ENCODE results near the gene PHC2. TPM values are rescaled to one million over a fixed set of nuclear protein-coding genes. Genes with fewer than 3 reads are reported as not detected.

The PHC2 gene
- total RNA-seq, 4 donors from 2014 or later: 52.7 to 68.9 (median 59.8) TPM

GRCh38 chr1:33407352-33408092 is 23.4 kb downstream of the PHC2 start:
- Histone ChIP-seq H3K9me3 (no peaks in the 10 kb centered on the region), H3K27ac (no peak overlapping the region), H3K36me3 (no peaks in the 10 kb centered on the region), H3K4me3 (no peak overlapping the region), H3K4me1 (peaks cover 0 to 6% (median 1%) of the 10 kb centered on the region in 4 donors), H3K27me3 (no peaks in the 10 kb centered on the region)
- TF ChIP-seq, protein P1, sequence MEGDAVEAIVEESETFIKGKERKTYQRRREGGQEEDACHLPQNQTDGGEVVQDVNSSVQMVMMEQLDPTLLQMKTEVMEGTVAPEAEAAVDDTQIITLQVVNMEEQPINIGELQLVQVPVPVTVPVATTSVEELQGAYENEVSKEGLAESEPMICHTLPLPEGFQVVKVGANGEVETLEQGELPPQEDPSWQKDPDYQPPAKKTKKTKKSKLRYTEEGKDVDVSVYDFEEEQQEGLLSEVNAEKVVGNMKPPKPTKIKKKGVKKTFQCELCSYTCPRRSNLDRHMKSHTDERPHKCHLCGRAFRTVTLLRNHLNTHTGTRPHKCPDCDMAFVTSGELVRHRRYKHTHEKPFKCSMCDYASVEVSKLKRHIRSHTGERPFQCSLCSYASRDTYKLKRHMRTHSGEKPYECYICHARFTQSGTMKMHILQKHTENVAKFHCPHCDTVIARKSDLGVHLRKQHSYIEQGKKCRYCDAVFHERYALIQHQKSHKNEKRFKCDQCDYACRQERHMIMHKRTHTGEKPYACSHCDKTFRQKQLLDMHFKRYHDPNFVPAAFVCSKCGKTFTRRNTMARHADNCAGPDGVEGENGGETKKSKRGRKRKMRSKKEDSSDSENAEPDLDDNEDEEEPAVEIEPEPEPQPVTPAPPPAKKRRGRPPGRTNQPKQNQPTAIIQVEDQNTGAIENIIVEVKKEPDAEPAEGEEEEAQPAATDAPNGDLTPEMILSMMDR (IDR thresholded peaks at IDR 0.05): no peak
- TF ChIP-seq POLR2A (IDR thresholded peaks at IDR 0.05) (no peak), POLR2AphosphoS5 (IDR thresholded peaks at IDR 0.05) (no peak), EP300 (IDR thresholded peaks at IDR 0.05; ENCODE audit: low read depth) (no peak)
- intact Hi-C loops (cut with DNase I; ENCODE audit: low total_unique reads) (no loop called here), in situ Hi-C loops (cut with MboI; ENCODE audit: low pct_ligation_motif_present in 1 of 4, low pct_unique_long_range_greater_than_20kb in 1 of 4, low sequenced_read_pairs in 3 of 4) (no loop called here)
- WGBS, 2 donors (ENCODE audit: low coverage in 1 of 2): 47 to 79% methylated on average over 1 of the region's 1 CpG
- no peak for DNase-seq

GRCh38 chr1:33402206-33402605 is 28.7 kb downstream of the PHC2 start:
- 83 to 93% methylated on average over 1 of the region's 1 CpG for WGBS, 2 donors (ENCODE audit: low coverage in 1 of 2)
- H3K27ac ChIP-seq: no peak overlapping the region
- H3K27me3 ChIP-seq: no peaks in the 10 kb centered on the region
- no peak overlapping the region for H3K4me3 ChIP-seq
- intact Hi-C loops (cut with DNase I; ENCODE audit: low total_unique reads): no loop called here
- H3K9me3 ChIP-seq: no peaks in the 10 kb centered on the region
- in situ Hi-C loops (cut with MboI; ENCODE audit: low pct_ligation_motif_present in 1 of 4, low pct_unique_long_range_greater_than_20kb in 1 of 4, low sequenced_read_pairs in 3 of 4): no loop called here
- no peaks in the 10 kb centered on the region for H3K4me1 ChIP-seq
- TF ChIP-seq EP300 (IDR thresholded peaks at IDR 0.05; ENCODE audit: low read depth) (no peak), POLR2A (IDR thresholded peaks at IDR 0.05) (no peak), POLR2AphosphoS5 (IDR thresholded peaks at IDR 0.05) (no peak)
- TF ChIP-seq, protein P1 (IDR thresholded peaks at IDR 0.05): no peak
- no peak for DNase-seq
- no peaks in the 10 kb centered on the region for H3K36me3 ChIP-seq

- Histone ChIP-seq H3K36me3 (no peaks in the 10 kb centered on the region), H3K27me3 (no peaks in the 10 kb centered on the region), H3K4me1 (no peaks in the 10 kb centered on the region), H3K4me3 (no peak overlapping the region), H3K27ac (no peak overlapping the region), H3K9me3 (no peaks in the 10 kb centered on the region)
- 94% methylated on average over 3 of the region's 3 CpGs; no CpG with 5 or more reads in 1 of the 2 donors for WGBS, 2 donors (ENCODE audit: low coverage in 1 of 2)
- no peak for DNase-seq
- in situ Hi-C loops (cut with MboI; ENCODE audit: low pct_ligation_motif_present in 1 of 4, low pct_unique_long_range_greater_than_20kb in 1 of 4, low sequenced_read_pairs in 3 of 4): no loop called here
- intact Hi-C loops (cut with DNase I; ENCODE audit: low total_unique reads): no loop called here
- TF ChIP-seq, protein P1 (IDR thresholded peaks at IDR 0.05): no peak
- TF ChIP-seq POLR2A (IDR thresholded peaks at IDR 0.05) (no peak), POLR2AphosphoS5 (IDR thresholded peaks at IDR 0.05) (no peak), EP300 (IDR thresholded peaks at IDR 0.05; ENCODE audit: low read depth) (no peak)
These were observed 29.4 kb downstream of the PHC2 start for GRCh38 chr1:33401471-33401870.

DNA sequence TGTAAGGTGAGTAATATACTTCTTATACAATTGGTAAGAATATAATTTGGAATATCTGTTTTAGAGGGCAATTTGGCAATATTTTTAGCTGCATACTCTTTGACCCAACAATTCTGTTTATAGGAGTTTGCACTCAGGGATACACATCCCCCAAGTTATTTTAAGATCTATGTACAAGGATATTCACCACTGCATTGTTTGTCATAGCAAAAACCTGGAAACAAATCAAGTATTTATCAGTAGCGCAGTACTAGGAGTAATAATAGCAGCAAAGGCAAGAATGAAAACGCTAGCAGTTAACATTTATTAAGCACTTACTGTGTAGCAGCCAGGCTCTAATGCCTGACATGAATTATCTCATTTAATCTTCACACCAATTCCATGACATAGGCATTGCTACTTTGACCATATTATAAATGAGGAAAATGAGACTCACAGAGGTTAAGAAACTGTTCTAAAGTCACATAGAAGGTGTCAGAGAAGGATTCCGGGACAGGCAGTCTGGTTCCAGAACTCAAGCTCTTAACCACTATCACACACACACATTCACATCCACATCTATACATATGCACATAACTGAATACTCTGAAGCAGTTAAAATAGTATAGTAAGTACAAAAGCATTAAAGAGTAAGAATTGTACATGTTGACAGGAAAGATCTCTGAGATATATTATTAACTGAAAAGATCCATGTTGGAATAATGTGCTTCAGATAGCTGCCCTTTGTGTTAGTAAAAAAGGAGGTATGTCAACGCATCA is 30.6 kb downstream of the PHC2 start:
- no peak for DNase-seq
- intact Hi-C loops (cut with DNase I; ENCODE audit: low total_unique reads) (no loop called here), in situ Hi-C loops (cut with MboI; ENCODE audit: low pct_ligation_motif_present in 1 of 4, low pct_unique_long_range_greater_than_20kb in 1 of 4, low sequenced_read_pairs in 3 of 4) (no loop called here)
- Histone ChIP-seq H3K27ac (no peak overlapping the region), H3K27me3 (no peaks in the 10 kb centered on the region), H3K9me3 (no peaks in the 10 kb centered on the region), H3K4me3 (no peak overlapping the region), H3K4me1 (no peaks in the 10 kb centered on the region), H3K36me3 (no peaks in the 10 kb centered on the region)
- 74% methylated on average over 4 of the region's 4 CpGs for WGBS, 2 donors (ENCODE audit: low coverage in 1 of 2)
- TF ChIP-seq POLR2A (IDR thresholded peaks at IDR 0.05) (no peak), POLR2AphosphoS5 (IDR thresholded peaks at IDR 0.05) (no peak), EP300 (IDR thresholded peaks at IDR 0.05; ENCODE audit: low read depth) (no peak)
- TF ChIP-seq, protein P1 (IDR thresholded peaks at IDR 0.05): no peak
